Cardiac septum (tissue), 1 donor: ENCODE data around the gene RPGRIP1. TPM values are rescaled to one million over a fixed set of nuclear protein-coding genes. Genes with fewer than 3 reads are reported as not detected.

Experiments
- total RNA-seq: library from RNA; stranded (reverse); fragmentation: NEBNext Ultra II Directional; extraction: Animal tissue kit (Norgen Biotek cat#: 25700); gene quantifications from one replicate; pipeline ENCODE4 v1.2.1, GENCODE V29; 2021
- donor health status: DM: no; HTN: no; CAD: no.

RPGRIP1 gene
- total RNA-seq, 1 donor from 2014 or later: not detected

Other genes starting within 250 kb of the RPGRIP1 start
- 0.73 TPM for gene TPPP2, start 249.9 kb upstream of the RPGRIP1 start, total RNA-seq
- gene RNASE13, start 245.3 kb upstream of the RPGRIP1 start, total RNA-seq: not detected
- gene RNASE7, start 237.7 kb upstream of the RPGRIP1 start, total RNA-seq: not detected
- gene RNASE8, start 222.3 kb upstream of the RPGRIP1 start, total RNA-seq: not detected
- 26.3 TPM for gene ARHGEF40, start 209.8 kb upstream of the RPGRIP1 start, total RNA-seq
- gene ZNF219, start 181.4 kb upstream of the RPGRIP1 start, total RNA-seq: 51.1 TPM
- 0.48 TPM for gene TMEM253, start 179.0 kb upstream of the RPGRIP1 start, total RNA-seq
- gene OR5AU1, start 124.0 kb upstream of the RPGRIP1 start, total RNA-seq: not detected
- 260 TPM for gene HNRNPC, start 10.6 kb upstream of the RPGRIP1 start, total RNA-seq
- gene SUPT16H, start 103.9 kb downstream of the RPGRIP1 start, total RNA-seq: 31.7 TPM
- 38.3 TPM for gene CHD8, start 176.0 kb downstream of the RPGRIP1 start, total RNA-seq
- gene RAB2B, start 196.9 kb downstream of the RPGRIP1 start, total RNA-seq: 22.6 TPM
- gene TOX4, start 197.1 kb downstream of the RPGRIP1 start, total RNA-seq: 75.2 TPM
- gene METTL3, start 231.3 kb downstream of the RPGRIP1 start, total RNA-seq: 28.1 TPM
- gene SALL2, start 246.3 kb downstream of the RPGRIP1 start, total RNA-seq: 2.6 TPM